ENCODE measurements around the gene SPRY1.

The SPRY1 gene

GRCh38 chr4:123399627-123400358 lies 3.2 kb downstream of the SPRY1 start:
- peak overlapping the region; percentile 58 for H3K4me3 ChIP-seq (ENCODE audit: low read depth, low read length)

GRCh38 chr4:123401271-123402120 lies 4.9 kb downstream of the SPRY1 start:
- no peak for DNase-seq (ENCODE audit: low read depth, low spot score)
- in situ Hi-C loops (cut with HindIII; ENCODE audit: low sequenced_read_pairs) = no loop called here
- H3K4me3 ChIP-seq (ENCODE audit: low read depth, low read length) = peak overlapping the region; percentile 58
- no peak for TF ChIP-seq CTCF (IDR thresholded peaks at IDR 0.05; ENCODE audit: low read depth, low read length)

More at GRCh38 chr4:123399627-123400358, 3.2 kb downstream of the SPRY1 start:
- peak; percentile 59 for DNase-seq (ENCODE audit: low read depth, low spot score)
- no peak for TF ChIP-seq CTCF (IDR thresholded peaks at IDR 0.05; ENCODE audit: low read depth, low read length)
- in situ Hi-C loops (cut with HindIII; ENCODE audit: low sequenced_read_pairs) = no loop called here

- DNase-seq (ENCODE audit: low read depth, low spot score) = no peak
- in situ Hi-C loops (cut with HindIII; ENCODE audit: low sequenced_read_pairs) = no loop called here
- no peak for TF ChIP-seq CTCF (IDR thresholded peaks at IDR 0.05; ENCODE audit: low read depth, low read length)
- H3K4me3 ChIP-seq (ENCODE audit: low read depth, low read length) = no peak overlapping the region
These were observed 5.5 kb downstream of the SPRY1 start for GRCh38 chr4:123402121-123402465.

- DNase-seq (ENCODE audit: low read depth, low spot score) = no peak
- no peak for TF ChIP-seq CTCF (IDR thresholded peaks at IDR 0.05; ENCODE audit: low read depth, low read length)
- in situ Hi-C loops (cut with HindIII; ENCODE audit: low sequenced_read_pairs) = no loop called here
- H3K4me3 ChIP-seq (ENCODE audit: low read depth, low read length) = no peak overlapping the region
These were observed 6.5 kb downstream of the SPRY1 start for GRCh38 chr4:123403080-123403604.

GRCh38 chr4:123404533-123404932 lies 7.9 kb downstream of the SPRY1 start:
- H3K4me3 ChIP-seq (ENCODE audit: low read depth, low read length) = no peak overlapping the region
- no peak for TF ChIP-seq CTCF (IDR thresholded peaks at IDR 0.05; ENCODE audit: low read depth, low read length)
- no peak for DNase-seq (ENCODE audit: low read depth, low spot score)
- in situ Hi-C loops (cut with HindIII; ENCODE audit: low sequenced_read_pairs) = no loop called here

GRCh38 chr4:123405267-123405865 lies 8.8 kb downstream of the SPRY1 start:
- no peak overlapping the region for H3K4me3 ChIP-seq (ENCODE audit: low read depth, low read length)
- TF ChIP-seq CTCF (IDR thresholded peaks at IDR 0.05; ENCODE audit: low read depth, low read length) = no peak
- DNase-seq (ENCODE audit: low read depth, low spot score) = no peak
- in situ Hi-C loops (cut with HindIII; ENCODE audit: low sequenced_read_pairs) = no loop called here

Measured in astrocyte of the spinal cord (primary cell).